Endodermal cell (in vitro differentiated cells): Measurements from ENCODE around the gene DGCR6L. TPM values are rescaled to one million over a fixed set of nuclear protein-coding genes. Genes with fewer than 3 reads are reported as not detected.

Experiments
- DNase-seq: peaks from one replicate; pipeline ENCODE4 v3.0.0-alpha.2; 2017
- H3K27ac ChIP-seq: 2 replicates; pipeline ENCODE4 v1.5.1; 2013; ENCODE audit warnings: mild to moderate bottlenecking, low read depth, low read length, moderate library complexity
- H3K27me3 ChIP-seq: 2 replicates; pipeline ENCODE4 v1.6.1; 2013; ENCODE audit warnings: mild to moderate bottlenecking, low read length, moderate library complexity; ENCODE audit not compliant: insufficient read depth, control insufficient read depth, poor library complexity, severe bottlenecking
- H3K36me3 ChIP-seq: 2 replicates; pipeline ENCODE4 v1.7.0; 2013; ENCODE audit warnings: mild to moderate bottlenecking, low read length, moderate library complexity; ENCODE audit not compliant: control insufficient read depth, insufficient read depth
- H3K4me1 ChIP-seq: one replicate; pipeline ENCODE4 v1.7.0; 2013; ENCODE audit warnings: low read length; ENCODE audit not compliant: control insufficient read depth, insufficient read depth
- H3K4me3 ChIP-seq: 2 replicates; pipeline ENCODE4 v1.5.1; 2013; ENCODE audit warnings: mild to moderate bottlenecking, low read length, moderate library complexity
- H3K9ac ChIP-seq: 2 replicates; pipeline ENCODE4 v1.6.1; 2013; ENCODE audit warnings: mild to moderate bottlenecking, low read length, moderate library complexity; ENCODE audit not compliant: poor library complexity, severe bottlenecking; ENCODE audit errors: extremely low read depth
- H3K9me3 ChIP-seq: 2 replicates; pipeline ENCODE4 v1.6.1; 2013; ENCODE audit warnings: mild to moderate bottlenecking, low read length, moderate library complexity; ENCODE audit not compliant: control insufficient read depth
- H3K27ac Mint-ChIP-seq: 2 replicates; pipeline ENCODE4 v1.8.0; 2020; ENCODE audit warnings: mixed read lengths
- H3K27me3 Mint-ChIP-seq: 2 replicates; pipeline ENCODE4 v1.8.0; 2021; ENCODE audit warnings: mild to moderate bottlenecking, mixed read lengths; ENCODE audit not compliant: insufficient read depth
- H3K36me3 Mint-ChIP-seq: 2 replicates; pipeline ENCODE4 v1.8.0; 2020; ENCODE audit warnings: low read depth, mixed read lengths
- H3K4me1 Mint-ChIP-seq: 2 replicates; pipeline ENCODE4 v1.8.0; 2020; ENCODE audit warnings: mixed read lengths
- H3K4me3 Mint-ChIP-seq: 2 replicates; pipeline ENCODE4 v1.8.0; 2020; ENCODE audit warnings: mild to moderate bottlenecking, moderate library complexity, mixed read lengths
- H3K9me3 Mint-ChIP-seq: 2 replicates; pipeline ENCODE4 v1.8.0; 2020; ENCODE audit warnings: mild to moderate bottlenecking, mixed read lengths
- WGBS, 2 experiments: methylation state at CpG; one replicate each; pipeline versions ENCODE4 v1.1.5 to v1.1.7; 2013; ENCODE audit warnings: missing lambda C conversion rate in 2 of 2, mixed read lengths in 1 of 2; ENCODE audit not compliant: insufficient coverage in 1 of 2, insufficient read length in 1 of 2; 5-methylcytosine and 5-hydroxymethylcytosine counted together
- total RNA-seq, 2 donors: library from RNA; stranded (reverse); fragmentation: NEBNext Ultra II Directional in 1 of 2; extraction: Animal tissue kit (Norgen Biotek cat#: 25700) in 1 of 2; gene quantifications; 2 replicates in 1 of 2; 3 replicates in 1 of 2; pipeline ENCODE4 v1.2.1, GENCODE V29; 2021
- TF ChIP-seq, protein P1 (sequence below): fragments of 200-600 bp; sonication (generic); conservative IDR thresholded peaks from 2 replicates; pipeline ENCODE4 v1.5.0; 2021; ENCODE audit warnings: antibody characterized with exemption, mild to moderate bottlenecking

The DGCR6L gene
- total RNA-seq, 2 donors from 2014 or later = 51.3 to 53.7 TPM

- Histone ChIP-seq H3K27ac (no peak overlapping the region), H3K36me3 (no peaks in the 10 kb centered on the region), H3K4me1 (no peaks in the 10 kb centered on the region), H3K9me3 (no peaks in the 10 kb centered on the region), H3K4me3 (no peak overlapping the region), H3K27me3 (no peaks in the 10 kb centered on the region), H3K9ac (no peak overlapping the region)
- WGBS, 2 experiments = 80 to 85% methylated on average over 11 to 21 of the region's 21 CpGs
- Mint-ChIP-seq H3K4me1 (no peaks in the 10 kb centered on the region), H3K27ac (no peak overlapping the region), H3K9me3 (no peaks in the 10 kb centered on the region), H3K36me3 (no peaks in the 10 kb centered on the region), H3K4me3 (no peak overlapping the region), H3K27me3 (no peaks in the 10 kb centered on the region)
- TF ChIP-seq, protein P1, sequence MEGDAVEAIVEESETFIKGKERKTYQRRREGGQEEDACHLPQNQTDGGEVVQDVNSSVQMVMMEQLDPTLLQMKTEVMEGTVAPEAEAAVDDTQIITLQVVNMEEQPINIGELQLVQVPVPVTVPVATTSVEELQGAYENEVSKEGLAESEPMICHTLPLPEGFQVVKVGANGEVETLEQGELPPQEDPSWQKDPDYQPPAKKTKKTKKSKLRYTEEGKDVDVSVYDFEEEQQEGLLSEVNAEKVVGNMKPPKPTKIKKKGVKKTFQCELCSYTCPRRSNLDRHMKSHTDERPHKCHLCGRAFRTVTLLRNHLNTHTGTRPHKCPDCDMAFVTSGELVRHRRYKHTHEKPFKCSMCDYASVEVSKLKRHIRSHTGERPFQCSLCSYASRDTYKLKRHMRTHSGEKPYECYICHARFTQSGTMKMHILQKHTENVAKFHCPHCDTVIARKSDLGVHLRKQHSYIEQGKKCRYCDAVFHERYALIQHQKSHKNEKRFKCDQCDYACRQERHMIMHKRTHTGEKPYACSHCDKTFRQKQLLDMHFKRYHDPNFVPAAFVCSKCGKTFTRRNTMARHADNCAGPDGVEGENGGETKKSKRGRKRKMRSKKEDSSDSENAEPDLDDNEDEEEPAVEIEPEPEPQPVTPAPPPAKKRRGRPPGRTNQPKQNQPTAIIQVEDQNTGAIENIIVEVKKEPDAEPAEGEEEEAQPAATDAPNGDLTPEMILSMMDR = no peak
- DNase-seq = no peak
These were observed 55.0 kb downstream of the DGCR6L start for GRCh38 chr22:20264614-20265452.

Other genes with a start within 250 kb of the DGCR6L start
- 10 to 100 TPM; 61.3 to 76.1 TPM for gene DGCR8, start 239.8 kb downstream of the DGCR6L start, total RNA-seq
- 100 to 1,000 TPM; 320 to 415 TPM for gene RANBP1, start 204.0 kb downstream of the DGCR6L start, total RNA-seq
- 10 to 100 TPM; 45.6 to 55.2 TPM for gene TRMT2A, start 202.8 kb downstream of the DGCR6L start, total RNA-seq
- 10 to 100 TPM; 82.2 to 82.3 TPM for gene ZDHHC8, start 188.3 kb downstream of the DGCR6L start, total RNA-seq
- not detected for gene CCDC188, start 169.0 kb downstream of the DGCR6L start, total RNA-seq
- gene RTN4R, start 51.7 kb downstream of the DGCR6L start, total RNA-seq = 10 to 100 TPM; 12.8 to 17.7 TPM
- 10 to 100 TPM; 36.9 to 41.7 TPM for gene ZNF74, start 74.1 kb upstream of the DGCR6L start, total RNA-seq
- 10 to 100 TPM; 19.8 to 20.3 TPM for gene SCARF2, start 117.8 kb upstream of the DGCR6L start, total RNA-seq
- 10 to 100 TPM; 26.5 to 32.8 TPM for gene KLHL22, start 175.7 kb upstream of the DGCR6L start, total RNA-seq
- 10 to 100 TPM; 61.4 to 62.7 TPM for gene MED15, start 187.6 kb upstream of the DGCR6L start, total RNA-seq